ENCODE results near the gene P2RX7.

The P2RX7 gene

DNA sequence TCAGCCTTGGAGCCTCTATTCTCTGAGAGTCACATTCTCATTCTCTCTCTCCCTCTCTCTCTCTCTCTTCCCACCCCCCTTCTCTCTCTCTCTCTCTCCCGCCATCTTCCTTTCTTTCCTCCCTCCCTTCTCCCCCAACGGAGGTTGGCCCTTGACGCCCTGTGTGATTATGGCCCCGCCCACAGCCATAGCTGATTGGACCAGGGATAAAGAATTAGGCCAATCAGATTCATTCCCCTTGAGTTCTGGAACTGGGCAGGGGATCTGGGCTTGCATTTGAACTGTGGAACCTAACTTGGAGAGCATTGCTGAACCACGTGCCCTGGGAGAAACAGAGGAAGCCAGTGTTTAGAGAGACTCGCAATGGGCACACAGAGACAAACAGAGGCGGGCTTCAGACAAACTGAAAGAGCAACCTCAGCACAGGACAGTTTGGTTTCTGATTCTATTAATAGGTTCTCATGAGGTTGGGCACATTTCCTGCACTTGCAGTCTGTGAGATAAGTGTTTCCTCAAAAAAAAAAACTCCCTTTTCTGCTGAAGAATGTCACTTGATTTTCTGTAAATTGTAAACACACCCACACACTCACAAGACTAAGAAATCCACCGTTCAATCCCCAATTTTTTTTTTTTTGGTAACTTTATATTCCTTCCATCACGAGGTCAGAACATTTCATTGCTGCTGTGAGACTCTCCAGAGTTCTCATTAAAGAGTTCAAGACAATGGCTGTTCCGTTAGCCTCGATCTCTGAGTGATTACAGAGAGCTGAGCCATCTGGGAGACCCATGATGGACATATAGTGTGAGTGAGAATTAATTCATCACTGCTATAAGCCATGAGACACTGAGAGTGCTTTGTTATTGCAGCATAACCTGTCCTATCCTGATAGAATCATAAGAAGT is 3.5 kb upstream of the P2RX7 start:
- no peak overlapping the region for H3K4me3 ChIP-seq (ENCODE audit: low read depth, low read length)
- TF ChIP-seq, protein P1, sequence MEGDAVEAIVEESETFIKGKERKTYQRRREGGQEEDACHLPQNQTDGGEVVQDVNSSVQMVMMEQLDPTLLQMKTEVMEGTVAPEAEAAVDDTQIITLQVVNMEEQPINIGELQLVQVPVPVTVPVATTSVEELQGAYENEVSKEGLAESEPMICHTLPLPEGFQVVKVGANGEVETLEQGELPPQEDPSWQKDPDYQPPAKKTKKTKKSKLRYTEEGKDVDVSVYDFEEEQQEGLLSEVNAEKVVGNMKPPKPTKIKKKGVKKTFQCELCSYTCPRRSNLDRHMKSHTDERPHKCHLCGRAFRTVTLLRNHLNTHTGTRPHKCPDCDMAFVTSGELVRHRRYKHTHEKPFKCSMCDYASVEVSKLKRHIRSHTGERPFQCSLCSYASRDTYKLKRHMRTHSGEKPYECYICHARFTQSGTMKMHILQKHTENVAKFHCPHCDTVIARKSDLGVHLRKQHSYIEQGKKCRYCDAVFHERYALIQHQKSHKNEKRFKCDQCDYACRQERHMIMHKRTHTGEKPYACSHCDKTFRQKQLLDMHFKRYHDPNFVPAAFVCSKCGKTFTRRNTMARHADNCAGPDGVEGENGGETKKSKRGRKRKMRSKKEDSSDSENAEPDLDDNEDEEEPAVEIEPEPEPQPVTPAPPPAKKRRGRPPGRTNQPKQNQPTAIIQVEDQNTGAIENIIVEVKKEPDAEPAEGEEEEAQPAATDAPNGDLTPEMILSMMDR (IDR thresholded peaks at IDR 0.05; ENCODE audit: low read depth, low read length), result no peak

DNA sequence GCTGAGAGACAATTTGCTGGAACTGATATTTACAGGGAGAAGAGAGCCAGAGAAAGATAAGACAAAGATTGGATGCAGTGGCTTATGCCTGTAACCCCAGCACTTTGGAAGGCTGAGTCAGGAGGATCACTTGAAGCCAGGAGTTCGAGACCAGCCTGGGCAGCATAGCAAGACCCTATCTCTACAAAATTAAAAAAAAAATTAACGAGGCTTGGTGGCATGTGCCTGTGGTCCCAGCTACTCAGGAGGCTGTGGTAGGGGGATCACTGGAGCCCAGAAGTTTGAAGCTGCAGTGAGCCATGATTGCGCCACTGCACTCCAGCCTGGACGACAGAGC is 2.9 kb upstream of the P2RX7 start:
- H3K4me3 ChIP-seq (ENCODE audit: low read depth, low read length), result no peak overlapping the region
- TF ChIP-seq, protein P1 (IDR thresholded peaks at IDR 0.05; ENCODE audit: low read depth, low read length), result no peak

DNA sequence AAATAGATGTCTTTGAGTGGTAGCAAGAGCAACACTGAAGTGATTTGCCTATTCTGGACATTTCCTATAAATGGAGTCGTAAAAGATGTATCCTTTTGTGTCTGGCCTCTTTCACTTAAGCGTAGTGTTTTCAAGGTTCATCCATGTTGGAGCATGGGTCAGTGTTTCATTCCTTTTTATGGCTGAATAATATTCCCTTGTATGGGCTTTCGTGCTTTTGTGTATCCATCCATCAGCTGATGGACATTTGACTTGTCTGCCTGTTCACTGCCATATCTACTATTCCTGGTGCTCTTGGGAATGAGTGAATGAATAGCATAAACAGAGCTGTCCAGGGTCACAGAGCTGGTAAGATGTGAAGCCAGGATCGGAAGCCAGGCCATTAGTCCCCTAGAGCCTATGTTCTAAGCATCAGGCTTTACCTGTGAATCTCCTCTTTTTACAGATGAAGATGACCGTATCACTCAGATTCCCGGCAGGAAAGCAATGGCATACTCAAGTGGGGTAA is 1.8 kb upstream of the P2RX7 start:
- TF ChIP-seq, protein P1 (IDR thresholded peaks at IDR 0.05; ENCODE audit: low read depth, low read length), result no peak
- H3K4me3 ChIP-seq (ENCODE audit: low read depth, low read length), result no peak overlapping the region

DNA sequence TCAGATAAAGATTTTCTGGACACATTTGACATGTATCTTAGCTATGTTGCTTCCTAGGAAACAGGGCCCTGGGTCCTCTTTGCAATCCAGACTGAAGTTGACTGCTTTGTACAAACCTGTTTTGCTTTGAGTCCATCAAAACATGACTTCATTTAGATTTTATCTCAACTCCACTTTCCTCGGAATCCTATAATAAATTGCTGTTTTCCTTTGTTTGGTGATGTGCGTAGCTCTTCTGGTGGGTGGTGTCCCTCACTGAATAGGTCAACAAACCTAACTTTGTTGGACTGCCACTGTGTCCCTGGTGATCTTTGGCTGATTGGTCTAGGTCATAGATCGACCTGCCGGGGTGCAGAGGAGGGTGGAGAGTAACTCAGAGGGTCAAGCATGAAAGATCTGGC is 735 bp upstream of the P2RX7 start:
- H3K4me3 ChIP-seq (ENCODE audit: low read depth, low read length), result no peak overlapping the region
- TF ChIP-seq, protein P1 (IDR thresholded peaks at IDR 0.05; ENCODE audit: low read depth, low read length), result no peak

DNA sequence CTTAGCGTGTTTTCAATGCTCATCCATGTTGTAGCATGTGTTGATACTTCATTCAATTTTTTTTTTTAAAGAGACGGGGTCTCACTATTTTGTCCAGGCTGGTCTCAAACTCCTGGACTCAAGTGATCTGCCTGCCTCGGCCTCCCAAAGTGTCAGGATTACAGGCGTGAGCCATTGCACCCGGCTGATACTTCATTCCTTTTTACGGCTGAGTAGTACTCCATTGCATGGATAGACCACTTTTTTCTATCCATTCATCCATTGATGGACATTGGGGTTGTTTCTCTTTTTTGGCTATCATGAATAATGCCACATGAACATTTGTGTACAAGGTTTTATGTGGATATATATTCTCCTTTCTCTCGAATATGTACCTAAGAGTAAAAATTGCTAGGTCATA is 1.2 kb downstream of the P2RX7 start:
- H3K4me3 ChIP-seq (ENCODE audit: low read depth, low read length), result no peak overlapping the region
- TF ChIP-seq, protein P1 (IDR thresholded peaks at IDR 0.05; ENCODE audit: low read depth, low read length), result no peak

DNA sequence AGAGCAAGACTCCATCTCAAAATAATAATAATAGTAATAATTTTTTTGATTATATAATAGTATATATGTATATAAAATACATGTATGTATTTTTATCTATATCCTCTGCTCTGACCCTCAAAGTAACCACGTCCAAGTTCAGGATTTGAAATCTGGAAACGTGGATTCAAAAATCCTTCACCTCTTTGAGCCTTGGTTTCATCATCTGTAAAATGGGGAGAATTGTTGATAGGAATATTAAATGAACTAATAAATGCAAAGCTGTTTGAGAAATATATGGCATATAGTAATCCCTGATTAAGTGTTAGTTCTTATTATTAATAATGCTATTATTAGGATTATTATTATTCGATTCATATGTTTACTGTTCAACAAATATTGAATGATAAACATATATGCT is 2.6 kb downstream of the P2RX7 start:
- TF ChIP-seq, protein P1 (IDR thresholded peaks at IDR 0.05; ENCODE audit: low read depth, low read length), result no peak
- no peak overlapping the region for H3K4me3 ChIP-seq (ENCODE audit: low read depth, low read length)

DNA sequence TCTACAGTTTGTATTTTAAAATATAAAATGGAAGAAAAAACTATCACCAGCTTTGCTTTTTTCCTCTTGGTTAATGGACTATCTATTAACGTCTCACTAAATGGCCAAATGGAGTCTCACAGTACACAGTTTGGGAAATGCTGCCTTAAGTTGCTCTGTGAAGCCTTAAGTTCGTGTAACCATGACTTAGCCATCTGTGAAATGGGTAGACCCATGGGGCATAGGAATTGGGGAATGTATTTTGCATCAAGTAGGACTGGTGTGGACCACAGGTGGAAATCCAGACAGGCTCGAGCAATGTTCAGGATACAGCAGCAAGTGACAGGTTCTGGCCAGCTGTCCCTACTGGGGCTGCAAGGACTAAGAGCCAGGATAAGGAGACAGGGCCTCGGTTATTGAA is 4.8 kb downstream of the P2RX7 start:
- TF ChIP-seq, protein P1 (IDR thresholded peaks at IDR 0.05; ENCODE audit: low read depth, low read length), result no peak
- no peak overlapping the region for H3K4me3 ChIP-seq (ENCODE audit: low read depth, low read length)
